Islet of Langerhans (tissue), 1 donor: Measurements from ENCODE around the gene TANK.
A peak's percentile ranks its signal among the peaks of the same experiment; 100 is the strongest.
"Not testable (repeated sequence)": the region's sequence is repeated elsewhere in the genome, so short reads cannot be mapped to it uniquely, and the experiment has no call there.

ENCODE experiments used
- FAIRE-seq: peaks from one replicate; lab custom pipeline; 2011; peaks lifted over from hg19 to GRCh38; lab: Jason Lieb, UNC

TANK gene

GRCh38 chr2:161160226-161161073 is at the start of gene TANK:
TSS of gene TANK (plus strand) at chr2:161160428. CDS start at chr2:161179663, 19,235 bp downstream.
- FAIRE-seq, result no peak

- FAIRE-seq, result no peak
Observed at GRCh38 chr2:161111531-161111930, 48.7 kb upstream of the TANK start.

GRCh38 chr2:161112908-161113307 is 47.3 kb upstream of the TANK start:
- FAIRE-seq, result no peak

- no peak for FAIRE-seq
Observed at GRCh38 chr2:161113693-161114575, 46.3 kb upstream of the TANK start.

- no peak for FAIRE-seq
Observed at GRCh38 chr2:161115205-161115604, 45.0 kb upstream of the TANK start.

GRCh38 chr2:161115605-161116380 is 44.4 kb upstream of the TANK start:
- no peak for FAIRE-seq

- no peak for FAIRE-seq
Observed at GRCh38 chr2:161116509-161116908, 43.7 kb upstream of the TANK start.

- FAIRE-seq, result no peak
Observed at GRCh38 chr2:161117506-161117905, 42.7 kb upstream of the TANK start.

GRCh38 chr2:161118722-161119121 is 41.5 kb upstream of the TANK start:
- FAIRE-seq, result no peak

- FAIRE-seq, result no peak
Observed at GRCh38 chr2:161119483-161119882, 40.7 kb upstream of the TANK start.

- FAIRE-seq, result no peak
Observed at GRCh38 chr2:161120775-161121174, 39.5 kb upstream of the TANK start.

- FAIRE-seq, result no peak
Observed at GRCh38 chr2:161121622-161122021, 38.6 kb upstream of the TANK start.

- peak; percentile 71 for FAIRE-seq
Observed at GRCh38 chr2:161122772-161123530, 37.3 kb upstream of the TANK start.

- FAIRE-seq, result no peak
Observed at GRCh38 chr2:161123531-161124030, 36.6 kb upstream of the TANK start.

GRCh38 chr2:161124201-161124600 is 36.0 kb upstream of the TANK start:
- FAIRE-seq, result no peak

- FAIRE-seq, result no peak
Observed at GRCh38 chr2:161128885-161129284, 31.3 kb upstream of the TANK start.

GRCh38 chr2:161130354-161130753 is 29.9 kb upstream of the TANK start:
- FAIRE-seq, result no peak

- no peak for FAIRE-seq
Observed at GRCh38 chr2:161131074-161131680, 29.1 kb upstream of the TANK start.

- FAIRE-seq, result no peak
Observed at GRCh38 chr2:161131804-161132203, 28.4 kb upstream of the TANK start.

- not testable (repeated sequence) for FAIRE-seq
Observed at GRCh38 chr2:161132384-161132783, 27.8 kb upstream of the TANK start.

- no peak for FAIRE-seq
Observed at GRCh38 chr2:161133366-161133765, 26.9 kb upstream of the TANK start.
